Karpas-422 (cell line): ENCODE measurements around the gene TMTC2. TPM values are rescaled to one million over a fixed set of nuclear protein-coding genes. Genes with fewer than 3 reads are reported as not detected.

ENCODE experiments used
- DNase-seq: peaks from one replicate; pipeline ENCODE4 v3.0.0-alpha.2; 2015
- H2AFZ ChIP-seq: fragments of 200-600 bp; sonication (generic); 2 replicates; pipeline ENCODE4 v1.6.1; 2014; ENCODE audit warnings: antibody characterized with exemption, low read length, mixed read lengths
- H3K27ac ChIP-seq: fragments of 200-600 bp; sonication (generic); 2 replicates; pipeline ENCODE4 v1.5.1; 2014; ENCODE audit warnings: mild to moderate bottlenecking, low read length, moderate library complexity
- H3K27me3 ChIP-seq: fragments of 200-600 bp; sonication (generic); 2 replicates; pipeline ENCODE4 v1.6.1; 2014; ENCODE audit warnings: low read length, mixed read lengths
- H3K36me3 ChIP-seq: fragments of 200-600 bp; sonication (generic); 2 replicates; pipeline ENCODE4 v1.6.1; 2014; ENCODE audit warnings: low read length, mixed read lengths; ENCODE audit not compliant: insufficient read depth
- H3K4me1 ChIP-seq: fragments of 200-600 bp; sonication (generic); 2 replicates; pipeline ENCODE4 v1.6.1; 2014; ENCODE audit warnings: mild to moderate bottlenecking, low read length, mixed read lengths
- H3K4me2 ChIP-seq: fragments of 200-600 bp; sonication (generic); 2 replicates; pipeline ENCODE4 v1.6.1; 2014; ENCODE audit warnings: low read length, low read depth, mild to moderate bottlenecking; ENCODE audit not compliant: poor library complexity, severe bottlenecking
- H3K4me3 ChIP-seq: fragments of 200-600 bp; sonication (generic); 2 replicates; pipeline ENCODE4 v1.5.1; 2014; ENCODE audit warnings: mild to moderate bottlenecking, antibody characterized with exemption, low read length, mixed read lengths
- H3K79me2 ChIP-seq: fragments of 200-600 bp; sonication (generic); 2 replicates; pipeline ENCODE4 v1.6.1; 2014; ENCODE audit warnings: mild to moderate bottlenecking, low read length, mixed read lengths
- H3K9ac ChIP-seq: fragments of 200-600 bp; sonication (generic); 2 replicates; pipeline ENCODE4 v1.6.0; 2014; ENCODE audit warnings: low read length
- H3K9me2 ChIP-seq: fragments of 200-600 bp; sonication (generic), shearing (Covaris generic); replicated peaks from 2 replicates; pipeline ENCODE4 v1.6.0; 2014; ENCODE audit warnings: mild to moderate bottlenecking, low read length, moderate library complexity; ENCODE audit not compliant: insufficient read depth
- H3K9me3 ChIP-seq: fragments of 300-700, 200-600 bp; sonication (generic); 2 replicates; pipeline ENCODE4 v1.6.1; 2014; ENCODE audit warnings: low read length, mixed read lengths
- H4K20me1 ChIP-seq: fragments of 200-600 bp; sonication (generic); 2 replicates; pipeline ENCODE4 v1.6.1; 2014; ENCODE audit warnings: mild to moderate bottlenecking, antibody characterized with exemption, low read length, low read depth; ENCODE audit not compliant: insufficient read depth
- total RNA-seq: library from RNA; depleted of rRNA; stranded (reverse); fragments of >200 nt; shearing (Covaris generic); gene quantifications from 2 replicates; pipeline ENCODE4 v1.2.3, GENCODE V29; 2014; ENCODE audit warnings: low replicate concordance

The TMTC2 gene
- total RNA-seq, 1 experiment from 2014 or later = 5.0 TPM

DNA sequence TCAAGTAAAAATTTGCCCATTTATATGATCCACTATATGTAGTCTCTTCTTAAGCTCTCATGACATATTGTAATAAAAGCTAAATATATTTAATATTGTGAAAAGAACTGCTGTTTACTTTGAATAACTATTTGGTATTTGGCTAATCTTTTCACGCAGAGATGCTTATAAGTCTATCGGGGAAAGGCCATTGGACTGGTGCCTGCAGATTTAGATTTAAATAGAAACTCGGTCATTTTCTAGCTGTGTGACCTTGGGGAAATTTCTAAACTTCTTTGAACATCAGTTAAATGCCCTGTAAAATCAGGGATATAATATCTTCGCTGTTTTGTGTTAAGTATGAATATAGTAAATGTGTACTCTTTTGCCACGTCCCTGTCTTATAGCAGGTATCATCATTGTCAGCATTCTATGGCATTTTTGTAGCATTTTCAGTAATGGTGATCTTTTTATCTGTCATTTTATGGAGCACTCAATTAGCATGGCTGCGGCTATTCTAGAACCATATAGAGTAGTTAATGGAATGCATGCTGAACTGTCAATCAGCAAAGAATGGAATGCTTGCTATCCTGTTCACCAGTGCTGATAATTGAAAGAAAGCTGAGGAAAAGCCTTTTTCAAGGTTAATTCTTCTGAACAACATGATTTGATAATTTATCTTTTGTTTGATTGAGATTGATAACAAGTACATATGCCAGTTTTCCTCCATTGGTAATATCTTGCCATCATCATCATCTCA, 181.2 kb downstream of the TMTC2 start:
- Histone ChIP-seq H3K79me2 (no peaks in the 10 kb centered on the region), H3K9me2 (no peaks in the 10 kb centered on the region), H3K4me2 (no peak overlapping the region), H3K9me3 (no peaks in the 10 kb centered on the region), H2AFZ (no peak overlapping the region), H3K4me1 (peaks cover 14% of the 10 kb centered on the region), H3K36me3 (no peaks in the 10 kb centered on the region), H3K4me3 (no peak overlapping the region), H3K27me3 (no peaks in the 10 kb centered on the region), H4K20me1 (no peaks in the 10 kb centered on the region), H3K9ac (no peak overlapping the region), H3K27ac (no peak overlapping the region)
- no peak for DNase-seq

DNA sequence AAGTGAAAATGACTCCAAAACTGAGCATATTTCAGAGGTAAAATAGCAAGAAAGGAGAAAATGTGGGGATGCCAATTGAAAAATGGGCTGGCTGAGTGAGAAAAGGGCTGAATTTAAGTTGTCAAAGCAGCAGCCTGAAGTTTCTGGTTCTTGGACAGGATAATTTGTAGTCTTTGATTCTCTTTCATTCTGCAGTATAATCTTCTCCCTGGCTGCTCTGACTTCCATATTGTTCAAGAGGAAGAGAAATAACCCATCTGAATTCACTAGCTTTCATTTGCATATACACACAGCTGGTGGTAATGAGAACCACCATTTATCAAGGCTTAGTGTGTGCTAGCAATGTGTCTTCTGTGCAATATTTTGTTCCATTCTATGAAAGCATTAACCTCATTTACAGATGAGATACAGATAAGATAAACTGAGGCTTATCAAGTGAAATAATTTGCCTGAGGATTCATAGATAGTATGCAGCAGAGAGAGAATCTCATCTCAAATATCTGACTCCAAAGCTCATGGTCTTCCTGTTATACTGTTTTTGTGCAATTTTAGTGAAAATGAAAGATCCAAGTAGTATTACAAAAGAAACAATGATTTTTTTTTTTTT, 184.2 kb downstream of the TMTC2 start:
- no peaks in the 10 kb centered on the region for H3K9me2 ChIP-seq
- no peaks in the 10 kb centered on the region for H3K36me3 ChIP-seq
- peak overlapping the region; percentile 22 for H3K4me2 ChIP-seq
- H3K27me3 ChIP-seq = no peaks in the 10 kb centered on the region
- no peak overlapping the region for H2AFZ ChIP-seq
- H3K4me3 ChIP-seq = 0 out of 2 replicates have a peak overlapping the region, but pooled peaks have one; percentile 19
- H3K9me3 ChIP-seq = no peaks in the 10 kb centered on the region
- H3K79me2 ChIP-seq = no peaks in the 10 kb centered on the region
- peak overlapping the region; percentile 55 for H3K27ac ChIP-seq
- H4K20me1 ChIP-seq = no peaks in the 10 kb centered on the region
- DNase-seq = no peak
- H3K9ac ChIP-seq = no peak overlapping the region
- peaks cover 14% of the 10 kb centered on the region for H3K4me1 ChIP-seq

- H3K27me3 ChIP-seq = no peaks in the 10 kb centered on the region
- H3K9ac ChIP-seq = no peak overlapping the region
- H3K27ac ChIP-seq = no peak overlapping the region
- H3K36me3 ChIP-seq = no peaks in the 10 kb centered on the region
- no peaks in the 10 kb centered on the region for H4K20me1 ChIP-seq
- H3K4me3 ChIP-seq = no peak overlapping the region
- no peaks in the 10 kb centered on the region for H3K9me3 ChIP-seq
- H2AFZ ChIP-seq = no peak overlapping the region
- no peak overlapping the region for H3K4me2 ChIP-seq
- H3K9me2 ChIP-seq = no peaks in the 10 kb centered on the region
- H3K79me2 ChIP-seq = no peaks in the 10 kb centered on the region
- no peak for DNase-seq
- peaks cover 14% of the 10 kb centered on the region for H3K4me1 ChIP-seq
Observed at GRCh38 chr12:82872088-82872487, 185.4 kb downstream of the TMTC2 start.

DNA sequence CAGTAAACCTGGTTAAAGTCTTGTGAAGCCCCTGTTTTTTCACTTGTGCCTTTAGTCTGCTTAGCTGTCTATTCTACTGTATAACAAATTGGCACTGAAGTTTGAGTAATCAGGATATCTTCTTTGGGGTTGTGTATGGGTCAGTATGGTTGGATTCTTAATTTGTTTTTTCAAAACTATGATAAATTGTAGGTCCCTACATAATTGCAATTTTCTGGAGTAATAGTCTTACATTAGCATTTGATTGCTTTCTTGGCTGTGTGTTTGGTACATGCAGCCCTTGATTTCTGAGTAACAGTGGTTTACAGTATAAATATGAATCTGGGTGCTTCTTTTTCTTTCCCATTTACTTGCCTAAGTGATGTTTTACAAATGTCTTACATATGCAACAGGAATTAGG, 186.6 kb downstream of the TMTC2 start:
- H4K20me1 ChIP-seq = no peaks in the 10 kb centered on the region
- no peaks in the 10 kb centered on the region for H3K36me3 ChIP-seq
- H3K27me3 ChIP-seq = no peaks in the 10 kb centered on the region
- peaks cover 14% of the 10 kb centered on the region for H3K4me1 ChIP-seq
- no peak overlapping the region for H3K27ac ChIP-seq
- no peak overlapping the region for H2AFZ ChIP-seq
- H3K9ac ChIP-seq = no peak overlapping the region
- H3K79me2 ChIP-seq = no peaks in the 10 kb centered on the region
- no peak for DNase-seq
- no peak overlapping the region for H3K4me2 ChIP-seq
- no peak overlapping the region for H3K4me3 ChIP-seq
- H3K9me3 ChIP-seq = no peaks in the 10 kb centered on the region
- no peaks in the 10 kb centered on the region for H3K9me2 ChIP-seq

GRCh38 chr12:82873951-82874350, 187.2 kb downstream of the TMTC2 start:
- no peak for DNase-seq
- Histone ChIP-seq H3K9me3 (no peaks in the 10 kb centered on the region), H3K27ac (no peak overlapping the region), H3K4me1 (peaks cover 14% of the 10 kb centered on the region), H3K9ac (no peak overlapping the region), H3K79me2 (no peaks in the 10 kb centered on the region), H3K36me3 (no peaks in the 10 kb centered on the region), H3K9me2 (no peaks in the 10 kb centered on the region), H3K4me2 (no peak overlapping the region), H3K4me3 (no peak overlapping the region), H2AFZ (no peak overlapping the region), H3K27me3 (no peaks in the 10 kb centered on the region), H4K20me1 (no peaks in the 10 kb centered on the region)

- Histone ChIP-seq H3K9ac (no peak overlapping the region), H3K4me2 (no peak overlapping the region), H2AFZ (no peak overlapping the region), H4K20me1 (no peaks in the 10 kb centered on the region), H3K4me3 (no peak overlapping the region), H3K36me3 (no peaks in the 10 kb centered on the region), H3K9me2 (no peaks in the 10 kb centered on the region), H3K9me3 (no peaks in the 10 kb centered on the region), H3K27me3 (no peaks in the 10 kb centered on the region), H3K4me1 (peaks cover 14% of the 10 kb centered on the region), H3K27ac (no peak overlapping the region), H3K79me2 (no peaks in the 10 kb centered on the region)
- no peak for DNase-seq
Observed at GRCh38 chr12:82874945-82875344, 188.2 kb downstream of the TMTC2 start.

DNA sequence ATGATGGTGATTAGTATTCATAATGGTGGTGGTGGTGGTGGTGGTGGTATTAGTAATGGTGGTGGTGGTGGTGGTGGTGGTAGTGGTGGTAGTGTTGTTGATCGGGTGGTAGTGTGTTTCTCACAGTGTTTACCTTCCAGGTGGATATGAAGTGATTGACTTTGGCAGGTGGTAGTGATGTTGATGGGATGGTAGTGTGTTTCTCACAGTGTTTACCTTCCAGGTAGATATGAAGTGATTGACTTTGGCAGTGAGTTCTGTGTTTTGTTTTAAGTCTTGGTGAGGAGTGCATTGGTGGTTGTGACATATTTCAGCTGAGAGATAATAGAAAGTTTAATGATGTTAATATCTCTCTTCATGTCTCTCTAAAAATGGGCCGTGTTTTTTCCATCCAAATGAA, 189.4 kb downstream of the TMTC2 start:
- Histone ChIP-seq H3K9me2 (no peaks in the 10 kb centered on the region), H4K20me1 (no peaks in the 10 kb centered on the region), H3K36me3 (no peaks in the 10 kb centered on the region), H3K27ac (no peak overlapping the region), H2AFZ (no peak overlapping the region), H3K9me3 (no peaks in the 10 kb centered on the region), H3K4me3 (no peak overlapping the region), H3K4me1 (peaks cover 4% of the 10 kb centered on the region), H3K9ac (no peak overlapping the region), H3K27me3 (no peaks in the 10 kb centered on the region), H3K4me2 (no peak overlapping the region), H3K79me2 (no peaks in the 10 kb centered on the region)
- no peak for DNase-seq

DNA sequence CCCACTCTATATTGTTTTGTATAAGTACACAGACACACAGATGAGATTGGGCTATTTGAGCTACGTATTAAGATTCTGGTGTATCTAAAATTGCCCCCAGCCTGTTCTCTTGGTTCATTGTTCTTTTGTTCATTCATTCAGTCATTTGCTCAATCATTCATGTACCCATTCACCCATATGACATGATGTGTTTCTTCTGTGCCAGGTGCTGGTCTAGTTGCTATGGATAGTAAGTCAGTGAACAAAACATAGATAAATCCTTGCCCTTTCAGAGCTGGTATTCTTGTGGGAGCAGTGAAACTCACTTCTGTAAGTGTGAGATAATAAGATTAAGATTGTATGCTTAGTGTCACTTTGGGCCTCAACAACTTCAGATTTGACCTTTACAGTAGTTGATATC, 191.3 kb downstream of the TMTC2 start:
- no peak for DNase-seq
- no peaks in the 10 kb centered on the region for H3K4me1 ChIP-seq
- H3K79me2 ChIP-seq = no peaks in the 10 kb centered on the region
- H4K20me1 ChIP-seq = no peaks in the 10 kb centered on the region
- no peak overlapping the region for H3K4me2 ChIP-seq
- no peak overlapping the region for H3K4me3 ChIP-seq
- no peaks in the 10 kb centered on the region for H3K9me3 ChIP-seq
- H3K27me3 ChIP-seq = no peaks in the 10 kb centered on the region
- no peak overlapping the region for H3K9ac ChIP-seq
- no peak overlapping the region for H3K27ac ChIP-seq
- H3K36me3 ChIP-seq = no peaks in the 10 kb centered on the region
- no peak overlapping the region for H2AFZ ChIP-seq
- no peaks in the 10 kb centered on the region for H3K9me2 ChIP-seq
